Ovary (tissue), 3 donors: ENCODE data around the gene MT1F.

Experiments used
- EP300 ChIP-seq: sonication (generic); formaldehyde crosslinking; IDR thresholded peaks from one replicate; pipeline ENCODE4 v1.6.1; 2017; ENCODE audit warnings: antibody characterized with exemption
- POLR2A ChIP-seq: fragments of 450-650 bp; IDR thresholded peaks from one replicate; pipeline ENCODE4 v1.6.1; 2017; ENCODE audit warnings: antibody characterized with exemption, mild to moderate bottlenecking, moderate library complexity
- TF ChIP-seq, protein P1 (sequence below), 3 donors: fragments of 450-650 bp in 2 of 3; fragments of 200-600 bp in 1 of 3; IDR thresholded peaks; one replicate each; pipeline versions ENCODE4 v1.5.1 to v1.8.0; 2016 to 2022; ENCODE audit warnings: antibody characterized with exemption in 3 of 3, mild to moderate bottlenecking in 1 of 3
- donor health status: DM: no; HTN: no; CAD: no.

DNA sequence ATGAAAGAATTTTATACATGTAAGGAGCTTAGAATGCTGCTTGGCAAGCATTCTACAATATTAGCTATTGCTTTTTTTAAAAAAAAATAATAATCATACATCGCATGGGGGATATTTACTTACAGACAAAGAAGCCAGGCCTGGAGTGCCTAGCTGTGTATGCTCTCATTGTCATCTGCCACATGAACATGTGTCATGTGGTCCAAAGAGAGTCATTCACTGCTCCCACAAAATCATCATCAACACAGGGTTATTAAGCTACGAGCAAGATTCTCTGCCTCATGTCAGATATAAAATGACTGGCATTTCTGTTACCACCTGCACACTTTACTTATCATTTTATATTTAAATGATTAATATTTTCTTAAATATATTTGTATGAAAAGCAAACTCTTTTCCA is 34.1 kb upstream of the MT1F start:
- TF ChIP-seq POLR2A (no peak), EP300 (no peak)
- TF ChIP-seq, protein P1, sequence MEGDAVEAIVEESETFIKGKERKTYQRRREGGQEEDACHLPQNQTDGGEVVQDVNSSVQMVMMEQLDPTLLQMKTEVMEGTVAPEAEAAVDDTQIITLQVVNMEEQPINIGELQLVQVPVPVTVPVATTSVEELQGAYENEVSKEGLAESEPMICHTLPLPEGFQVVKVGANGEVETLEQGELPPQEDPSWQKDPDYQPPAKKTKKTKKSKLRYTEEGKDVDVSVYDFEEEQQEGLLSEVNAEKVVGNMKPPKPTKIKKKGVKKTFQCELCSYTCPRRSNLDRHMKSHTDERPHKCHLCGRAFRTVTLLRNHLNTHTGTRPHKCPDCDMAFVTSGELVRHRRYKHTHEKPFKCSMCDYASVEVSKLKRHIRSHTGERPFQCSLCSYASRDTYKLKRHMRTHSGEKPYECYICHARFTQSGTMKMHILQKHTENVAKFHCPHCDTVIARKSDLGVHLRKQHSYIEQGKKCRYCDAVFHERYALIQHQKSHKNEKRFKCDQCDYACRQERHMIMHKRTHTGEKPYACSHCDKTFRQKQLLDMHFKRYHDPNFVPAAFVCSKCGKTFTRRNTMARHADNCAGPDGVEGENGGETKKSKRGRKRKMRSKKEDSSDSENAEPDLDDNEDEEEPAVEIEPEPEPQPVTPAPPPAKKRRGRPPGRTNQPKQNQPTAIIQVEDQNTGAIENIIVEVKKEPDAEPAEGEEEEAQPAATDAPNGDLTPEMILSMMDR (IDR thresholded peaks at IDR 0.05) = no peak
